IMR-90 (cell line): ENCODE data around the gene MTNR1B.

Source experiments
- BHLHE40 ChIP-seq: fragments of 150-350 bp; IDR thresholded peaks from 2 replicates; pipeline ENCODE4 v1.6.1; 2016; ENCODE audit warnings: mild to moderate bottlenecking, low read depth, low read length
- CTCF ChIP-seq: conservative IDR thresholded peaks from 2 replicates; pipeline ENCODE4 v1.5.1; 2012; ENCODE audit warnings: mild to moderate bottlenecking, low read depth, low read length, improper control_type of control experiment
- NFE2L2 ChIP-seq: fragments of 150-350 bp; IDR thresholded peaks from 2 replicates; pipeline ENCODE4 v1.6.1; 2016; ENCODE audit warnings: low read depth, mild to moderate bottlenecking, low read length

- no peak for TF ChIP-seq CTCF
- TF ChIP-seq NFE2L2, result no peak
- no peak for TF ChIP-seq BHLHE40
Measured at GRCh38 chr11:93013646-93014045, 44.2 kb downstream of the MTNR1B start.
